ENCODE results near the gene FAM78A.
"Not testable (repeated sequence)": the region's sequence is repeated elsewhere in the genome, so short reads cannot be mapped to it uniquely, and the experiment has no call there.

The FAM78A gene

DNA sequence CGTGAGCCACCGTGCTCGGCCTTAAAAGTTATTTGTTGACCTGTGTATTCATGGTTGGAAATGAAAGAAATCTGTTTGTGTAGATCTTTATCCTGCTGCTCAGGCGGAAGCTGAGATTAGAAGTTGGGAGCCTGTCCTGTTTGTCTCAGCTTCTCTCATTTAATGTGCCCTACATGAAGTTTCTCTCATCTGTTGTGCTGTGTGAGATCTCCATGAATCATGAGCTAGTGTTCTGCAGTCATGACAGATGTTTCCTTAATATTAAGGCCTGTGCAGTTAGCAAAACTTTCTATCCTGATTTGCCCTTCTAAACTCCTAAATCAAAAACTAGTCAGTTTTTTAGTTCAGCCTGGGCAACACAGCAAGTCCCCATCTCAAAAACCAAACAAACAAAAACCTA lies 59.5 kb downstream of the FAM78A start:
- in situ Hi-C loops (cut with HindIII; ENCODE audit: low sequenced_read_pairs): no loop called here

DNA sequence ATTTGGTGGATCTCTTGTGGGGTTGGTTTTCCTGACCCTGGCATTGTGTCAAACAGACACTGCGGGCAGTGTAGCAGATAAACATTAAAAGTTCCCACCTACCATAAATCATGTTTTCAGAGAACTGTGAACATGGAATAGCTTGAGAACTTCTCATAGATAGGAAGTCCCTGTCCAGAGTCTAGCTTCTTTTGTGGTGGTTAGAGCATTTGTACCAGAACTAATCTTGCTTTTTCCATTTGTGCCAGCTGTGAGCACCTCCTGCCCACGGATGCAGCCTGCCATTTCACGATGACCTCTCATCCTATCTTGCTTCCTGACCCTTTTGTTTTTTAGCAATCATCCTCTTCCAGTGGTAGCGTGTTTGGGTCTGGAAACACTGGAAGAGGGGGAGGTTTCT lies 61.4 kb downstream of the FAM78A start:
- in situ Hi-C loops (cut with HindIII; ENCODE audit: low sequenced_read_pairs): no loop called here

DNA sequence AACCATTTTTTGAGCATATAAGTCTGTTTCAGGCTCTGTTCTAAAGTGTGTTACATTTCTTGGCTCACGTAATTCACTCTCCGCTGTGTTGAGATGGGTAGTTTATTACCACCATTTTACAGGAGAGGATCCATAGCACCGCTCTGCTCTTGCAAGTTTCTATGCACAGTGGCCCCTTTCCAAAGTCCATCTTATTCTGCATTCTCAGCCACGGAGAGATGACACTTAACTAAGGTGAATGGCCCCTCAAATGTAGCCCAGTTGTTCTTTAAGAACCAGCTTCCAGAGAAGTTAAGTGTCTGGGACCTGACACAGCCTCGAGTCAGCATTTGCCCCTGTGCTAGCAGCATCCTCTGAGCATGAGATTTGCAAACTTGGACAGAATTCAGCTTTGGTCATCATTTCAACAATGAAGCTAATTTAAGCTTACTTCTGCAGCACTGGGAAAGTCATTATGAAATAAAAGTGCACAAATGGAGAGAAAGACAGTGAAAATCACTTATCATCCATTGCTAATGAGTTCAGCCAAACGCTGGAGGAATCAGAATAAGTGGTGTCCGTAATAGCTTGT lies 61.9 kb downstream of the FAM78A start:
- in situ Hi-C loops (cut with HindIII; ENCODE audit: low sequenced_read_pairs): no loop called here

DNA sequence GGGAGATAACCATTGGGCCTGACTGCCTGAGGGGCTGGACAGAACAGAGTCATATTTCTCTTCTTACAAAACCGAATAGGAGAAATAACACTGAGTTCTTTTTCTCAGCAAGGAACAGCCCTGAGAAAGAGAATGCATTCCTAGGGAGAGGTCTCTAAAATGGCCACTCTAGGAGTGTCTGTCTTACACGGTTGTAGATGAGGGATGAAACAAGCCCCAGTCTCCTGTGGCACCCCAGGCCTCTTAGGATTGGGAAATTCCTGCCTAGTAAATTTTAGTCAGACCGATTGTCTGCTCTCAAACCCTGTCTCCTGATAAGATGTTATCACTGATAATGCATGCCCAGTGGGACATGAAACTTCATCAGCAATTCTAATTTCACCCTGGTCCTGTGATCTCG lies 64.4 kb downstream of the FAM78A start:
- in situ Hi-C loops (cut with HindIII; ENCODE audit: low sequenced_read_pairs): not testable (repeated sequence)

Measured in DLD1 (cell line).